Loucy (cell line): ENCODE results near the gene CDH4.

ENCODE experiments used
- CTCF ChIP-seq: fragments of 200-600 bp; sonication (generic); conservative IDR thresholded peaks from 2 replicates; pipeline ENCODE4 v1.5.1; 2014; ENCODE audit warnings: mild to moderate bottlenecking, antibody characterized with exemption, low read length
- EZH2phosphoT487 ChIP-seq: fragments of 200-600 bp; IDR thresholded peaks from 2 replicates; pipeline ENCODE4 v1.6.1; 2018; ENCODE audit warnings: antibody characterized with exemption, mild to moderate bottlenecking, moderate library complexity, borderline replicate concordance

GRCh38 chr20:61726979-61727378 is 474.9 kb downstream of the CDH4 start:
- TF ChIP-seq CTCF = no peak
- TF ChIP-seq EZH2phosphoT487 = no peak
